ENCODE data around the gene CANT1. TPM values are rescaled to one million over a fixed set of nuclear protein-coding genes. Genes with fewer than 3 reads are reported as not detected.

Gene CANT1
- total RNA-seq, 1 donor from 2014 or later = 72.1 TPM

- FAIRE-seq = no peak
- TF ChIP-seq EZH2 (IDR thresholded peaks at IDR 0.05; ENCODE audit: insufficient read depth, low read length) = no peak
- TF ChIP-seq CTCF (IDR thresholded peaks at IDR 0.05; ENCODE audit: insufficient read depth, low read depth, low read length) = no peak
- Mint-ChIP-seq H3K36me3 (ENCODE audit: low read depth, unreplicated experiment) (no peaks in the 10 kb centered on the region), H3K27me3 (ENCODE audit: low read depth, unreplicated experiment) (peaks cover 52% of the 10 kb centered on the region), H3K4me3 (ENCODE audit: unreplicated experiment) (no peak overlapping the region), H3K27ac (ENCODE audit: unreplicated experiment) (no peak overlapping the region), H3K4me1 (ENCODE audit: low read depth, unreplicated experiment) (peaks cover 19% of the 10 kb centered on the region), H3K9me3 (ENCODE audit: unreplicated experiment) (peaks cover 2% of the 10 kb centered on the region)
- Histone ChIP-seq H3K9ac (ENCODE audit: low read length) (no peak overlapping the region), H3K9me3 (ENCODE audit: insufficient read depth, low read depth, low read length) (no peaks in the 10 kb centered on the region), H3K27me3 (ENCODE audit: insufficient read depth, low read length) (peaks cover 24% of the 10 kb centered on the region), H3K4me3 (ENCODE audit: insufficient read depth, low read depth, low read length) (no peak overlapping the region), H3K4me1 (ENCODE audit: insufficient read depth, low read length) (peaks cover 30% of the 10 kb centered on the region), H3K36me3 (ENCODE audit: insufficient read depth, low read length) (no peaks in the 10 kb centered on the region), H4K20me1 (ENCODE audit: insufficient read depth, low read length) (no peaks in the 10 kb centered on the region), H3K4me2 (ENCODE audit: low read length) (peak overlapping the region; percentile 32), H3K79me2 (ENCODE audit: insufficient read depth, low read length) (no peaks in the 10 kb centered on the region), H2AFZ (ENCODE audit: low read depth, low read length) (no peak overlapping the region), H3K27ac (ENCODE audit: low read depth, low read length) (no peak overlapping the region)
- no peak for DNase-seq (ENCODE audit: low read depth)
Observed at GRCh38 chr17:79027925-79028491, 18.4 kb upstream of the CANT1 start.

GRCh38 chr17:79027274-79027924, 17.8 kb upstream of the CANT1 start:
- peaks cover 2% of the 10 kb centered on the region for H3K9me3 Mint-ChIP-seq (ENCODE audit: unreplicated experiment)
- no peak for FAIRE-seq
- H3K4me1 ChIP-seq (ENCODE audit: insufficient read depth, low read length) = peaks cover 30% of the 10 kb centered on the region
- peaks cover 19% of the 10 kb centered on the region for H3K4me1 Mint-ChIP-seq (ENCODE audit: low read depth, unreplicated experiment)
- H2AFZ ChIP-seq (ENCODE audit: low read depth, low read length) = no peak overlapping the region
- H3K27ac ChIP-seq (ENCODE audit: low read depth, low read length) = no peak overlapping the region
- TF ChIP-seq CTCF (IDR thresholded peaks at IDR 0.05; ENCODE audit: insufficient read depth, low read depth, low read length) (no peak), EZH2 (IDR thresholded peaks at IDR 0.05; ENCODE audit: insufficient read depth, low read length) (no peak)
- no peak overlapping the region for H3K9ac ChIP-seq (ENCODE audit: low read length)
- no peaks in the 10 kb centered on the region for H3K36me3 Mint-ChIP-seq (ENCODE audit: low read depth, unreplicated experiment)
- H3K36me3 ChIP-seq (ENCODE audit: insufficient read depth, low read length) = no peaks in the 10 kb centered on the region
- DNase-seq (ENCODE audit: low read depth) = no peak
- H3K4me3 ChIP-seq (ENCODE audit: insufficient read depth, low read depth, low read length) = no peak overlapping the region
- H3K4me2 ChIP-seq (ENCODE audit: low read length) = peak overlapping the region; percentile 78
- H3K79me2 ChIP-seq (ENCODE audit: insufficient read depth, low read length) = no peaks in the 10 kb centered on the region
- H3K27me3 ChIP-seq (ENCODE audit: insufficient read depth, low read length) = peaks cover 29% of the 10 kb centered on the region
- H3K27me3 Mint-ChIP-seq (ENCODE audit: low read depth, unreplicated experiment) = peaks cover 55% of the 10 kb centered on the region
- H3K27ac Mint-ChIP-seq (ENCODE audit: unreplicated experiment) = no peak overlapping the region
- H4K20me1 ChIP-seq (ENCODE audit: insufficient read depth, low read length) = no peaks in the 10 kb centered on the region
- H3K4me3 Mint-ChIP-seq (ENCODE audit: unreplicated experiment) = no peak overlapping the region
- H3K9me3 ChIP-seq (ENCODE audit: insufficient read depth, low read depth, low read length) = no peaks in the 10 kb centered on the region

Data from astrocyte (in vitro differentiated cells and primary cell).